ENCODE results near the gene PRKG1. TPM values are rescaled to one million over a fixed set of nuclear protein-coding genes. Genes with fewer than 3 reads are reported as not detected.

Gene PRKG1
- total and polyA plus RNA-seq, 8 donors: 1.2 to 9.6 (median 2.9) TPM

GRCh38 chr10:51083356-51083853 lies 9.1 kb downstream of the PRKG1 start:
- 78 to 82% methylated on average over 6 of the region's 6 CpGs for WGBS, 2 donors
- TF ChIP-seq CTCF (IDR thresholded peaks at IDR 0.05): no peak
- DNase-seq (no peak), FAIRE-seq (no peak), ATAC-seq (peak in 1 of 4 donors; percentile 20)
- Histone ChIP-seq H3K9me3 (no peaks in the 10 kb centered on the region), H3K4me1 (no peaks in the 10 kb centered on the region), H3K36me3 (no peaks in the 10 kb centered on the region), H3K27ac (no peak overlapping the region), H3K4me3 (no peak overlapping the region), H3K27me3 (no peaks in the 10 kb centered on the region)
- intact Hi-C loops (cut with DNase I): no loop called here

- H3K27me3 ChIP-seq: no peaks in the 10 kb centered on the region
- FAIRE-seq (no peak), DNase-seq (no peak), ATAC-seq (no peak)
- no peaks in the 10 kb centered on the region for H3K4me1 ChIP-seq
- intact Hi-C loops (cut with DNase I): no loop called here
- 86 to 88% methylated on average over 5 of the region's 5 CpGs for WGBS, 2 donors
- H3K36me3 ChIP-seq: no peaks in the 10 kb centered on the region
- H3K27ac ChIP-seq: no peak overlapping the region
- TF ChIP-seq CTCF (IDR thresholded peaks at IDR 0.05): no peak
- no peaks in the 10 kb centered on the region for H3K9me3 ChIP-seq
- H3K4me3 ChIP-seq: no peak overlapping the region
Measured at GRCh38 chr10:51085204-51085603, 10.9 kb downstream of the PRKG1 start.

- WGBS, 2 donors: 79 to 86% methylated on average over 4 of the region's 4 CpGs
- ATAC-seq (no peak), DNase-seq (no peak)
Measured at GRCh38 chr10:51086710-51087109, 12.4 kb downstream of the PRKG1 start.

GRCh38 chr10:51087114-51087513 lies 12.8 kb downstream of the PRKG1 start:
- no peaks in the 10 kb centered on the region for H3K27me3 ChIP-seq
- FAIRE-seq (peak; percentile 53), DNase-seq (no peak), ATAC-seq (no peak)
- no peak overlapping the region for H3K27ac ChIP-seq
- H3K4me1 ChIP-seq: no peaks in the 10 kb centered on the region
- TF ChIP-seq CTCF (IDR thresholded peaks at IDR 0.05): no peak
- intact Hi-C loops (cut with DNase I): no loop called here
- no peaks in the 10 kb centered on the region for H3K9me3 ChIP-seq
- no peak overlapping the region for H3K4me3 ChIP-seq
- no peaks in the 10 kb centered on the region for H3K36me3 ChIP-seq

More at GRCh38 chr10:51086710-51087109, 12.4 kb downstream of the PRKG1 start:
- intact Hi-C loops (cut with DNase I): no loop called here
- no peak overlapping the region for H3K27ac ChIP-seq
- no peak for TF ChIP-seq CTCF (IDR thresholded peaks at IDR 0.05)
- no peak for FAIRE-seq
- H3K4me1 ChIP-seq: no peaks in the 10 kb centered on the region
- H3K4me3 ChIP-seq: no peak overlapping the region
- no peaks in the 10 kb centered on the region for H3K36me3 ChIP-seq
- H3K9me3 ChIP-seq: no peaks in the 10 kb centered on the region
- H3K27me3 ChIP-seq: no peaks in the 10 kb centered on the region

- H3K4me3 ChIP-seq: no peak overlapping the region
- H3K9me3 ChIP-seq: no peaks in the 10 kb centered on the region
- intact Hi-C loops (cut with DNase I): no loop called here
- FAIRE-seq: no peak
- H3K4me1 ChIP-seq: peaks cover 0 to 7% (median 0%) of the 10 kb centered on the region in 3 donors
- no peaks in the 10 kb centered on the region for H3K36me3 ChIP-seq
- TF ChIP-seq CTCF (IDR thresholded peaks at IDR 0.05): no peak
- DNase-seq: no peak
- no peak for ATAC-seq
- H3K27ac ChIP-seq: no peak overlapping the region
- no peaks in the 10 kb centered on the region for H3K27me3 ChIP-seq
Measured at GRCh38 chr10:51090190-51090589, 15.9 kb downstream of the PRKG1 start.
